SH-SY5Y (cell line): ENCODE measurements around the gene MTUS2.

ENCODE experiments used
- GATA2 ChIP-seq: IDR thresholded peaks from 2 replicates; pipeline ENCODE4 v1.6.1; 2011; ENCODE audit warnings: mild to moderate bottlenecking, low read depth, low read length
- GATA3 ChIP-seq: IDR thresholded peaks from 2 replicates; pipeline ENCODE4 v1.6.1; 2011; ENCODE audit warnings: low read depth, mild to moderate bottlenecking, low read length, moderate library complexity

DNA sequence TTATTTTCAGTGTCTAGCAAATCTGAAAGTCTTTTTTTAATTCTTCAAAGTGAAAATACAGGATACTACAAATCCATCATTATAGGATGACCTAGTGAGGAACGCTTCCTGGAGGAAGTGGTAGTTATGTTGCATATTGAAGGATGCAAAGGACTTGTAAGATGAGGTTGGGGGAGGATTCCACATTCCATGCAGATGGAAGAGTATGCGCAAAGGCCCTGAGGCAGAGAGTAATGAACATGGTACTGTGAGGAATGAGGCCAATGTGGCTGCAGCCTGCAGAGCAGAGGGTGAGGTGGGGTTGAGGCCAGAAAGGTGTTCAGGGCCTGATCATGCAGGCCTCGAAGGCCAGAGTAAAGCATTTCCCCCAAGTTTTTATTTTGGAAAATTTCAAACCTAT is 202.8 kb downstream of the MTUS2 start:
- TF ChIP-seq GATA2 = no peak
- no peak for TF ChIP-seq GATA3
